ENCODE measurements around the gene MAP2K1.

Gene MAP2K1

DNA sequence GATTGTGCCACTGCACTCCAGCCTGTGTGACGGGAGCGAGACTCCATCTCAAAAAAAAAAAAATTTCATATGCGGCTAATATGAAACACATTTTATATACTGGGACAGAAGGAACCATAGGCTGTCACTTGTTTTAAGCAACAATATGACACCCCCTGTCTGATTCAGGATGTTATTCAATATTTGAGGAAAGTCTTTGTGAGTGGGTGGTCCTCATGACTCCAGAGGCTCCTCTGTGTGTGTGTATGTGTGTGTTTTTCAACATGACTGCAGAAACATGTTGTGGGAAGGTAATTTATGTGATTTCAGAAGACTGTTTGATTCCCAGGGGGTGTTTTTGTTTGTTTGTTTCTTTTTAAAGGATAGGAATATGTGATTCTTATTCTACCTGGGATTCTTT is 32.8 kb downstream of the MAP2K1 start:
- no peak overlapping the region for H3K4me3 ChIP-seq (ENCODE audit: low read length)
- H3F3A ChIP-seq (ENCODE audit: control insufficient read depth, insufficient read depth): no peaks in the 10 kb centered on the region; the same call in 1 of the 2 replicates
- no peak overlapping the region for H3K27ac ChIP-seq (ENCODE audit: low read depth, low read length)
- H4K20me1 ChIP-seq (ENCODE audit: control insufficient read depth, insufficient read depth, low read depth, low read length): peaks cover 21% of the 10 kb centered on the region
- peaks cover 5% of the 10 kb centered on the region for H3K36me3 ChIP-seq (ENCODE audit: control insufficient read depth, low read length)
- H3K4me2 ChIP-seq (ENCODE audit: low read length): no peak overlapping the region
- no peaks in the 10 kb centered on the region for H3K9me2 ChIP-seq (replicated peaks; ENCODE audit: control insufficient read depth, low read length)
- H3K27me3 ChIP-seq (ENCODE audit: control insufficient read depth, low read length): no peaks in the 10 kb centered on the region
- H3K79me2 ChIP-seq (ENCODE audit: control insufficient read depth, low read length): peaks cover 95% of the 10 kb centered on the region
- no peak for TF ChIP-seq EZH2phosphoT487 (IDR thresholded peaks at IDR 0.05; ENCODE audit: borderline replicate concordance, low read length)
- TF ChIP-seq, protein P1, sequence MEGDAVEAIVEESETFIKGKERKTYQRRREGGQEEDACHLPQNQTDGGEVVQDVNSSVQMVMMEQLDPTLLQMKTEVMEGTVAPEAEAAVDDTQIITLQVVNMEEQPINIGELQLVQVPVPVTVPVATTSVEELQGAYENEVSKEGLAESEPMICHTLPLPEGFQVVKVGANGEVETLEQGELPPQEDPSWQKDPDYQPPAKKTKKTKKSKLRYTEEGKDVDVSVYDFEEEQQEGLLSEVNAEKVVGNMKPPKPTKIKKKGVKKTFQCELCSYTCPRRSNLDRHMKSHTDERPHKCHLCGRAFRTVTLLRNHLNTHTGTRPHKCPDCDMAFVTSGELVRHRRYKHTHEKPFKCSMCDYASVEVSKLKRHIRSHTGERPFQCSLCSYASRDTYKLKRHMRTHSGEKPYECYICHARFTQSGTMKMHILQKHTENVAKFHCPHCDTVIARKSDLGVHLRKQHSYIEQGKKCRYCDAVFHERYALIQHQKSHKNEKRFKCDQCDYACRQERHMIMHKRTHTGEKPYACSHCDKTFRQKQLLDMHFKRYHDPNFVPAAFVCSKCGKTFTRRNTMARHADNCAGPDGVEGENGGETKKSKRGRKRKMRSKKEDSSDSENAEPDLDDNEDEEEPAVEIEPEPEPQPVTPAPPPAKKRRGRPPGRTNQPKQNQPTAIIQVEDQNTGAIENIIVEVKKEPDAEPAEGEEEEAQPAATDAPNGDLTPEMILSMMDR (IDR thresholded peaks at IDR 0.05; ENCODE audit: low read depth, low read length, poor library complexity, severe bottlenecking): no peak
- peaks cover 47% of the 10 kb centered on the region for H3K4me1 ChIP-seq (ENCODE audit: control insufficient read depth, low read length)
- no peaks in the 10 kb centered on the region for H3K9me3 ChIP-seq (ENCODE audit: control insufficient read depth, insufficient read depth, low read length)

DNA sequence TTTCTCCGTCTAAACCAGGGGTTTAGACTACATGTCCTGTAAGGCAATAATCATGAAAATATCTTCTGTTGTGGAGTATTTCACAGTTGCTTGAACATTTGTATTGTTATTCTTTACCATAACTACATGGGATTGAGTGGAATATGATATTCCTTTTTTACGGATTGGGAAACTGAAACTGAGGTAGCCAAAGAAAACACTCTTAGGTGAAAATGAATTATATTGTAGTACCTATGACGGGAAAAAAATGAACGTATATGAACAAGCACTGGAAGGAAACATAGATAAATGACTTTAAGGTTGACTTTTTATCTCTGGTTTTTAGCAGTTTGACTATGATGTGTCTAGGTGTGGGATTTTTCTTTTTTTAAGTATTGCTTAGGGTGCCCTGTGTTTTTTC is 35.6 kb downstream of the MAP2K1 start:
- H3K4me3 ChIP-seq (ENCODE audit: low read length): no peak overlapping the region
- TF ChIP-seq, protein P1 (IDR thresholded peaks at IDR 0.05; ENCODE audit: low read depth, low read length, poor library complexity, severe bottlenecking): no peak
- no peak for TF ChIP-seq EZH2phosphoT487 (IDR thresholded peaks at IDR 0.05; ENCODE audit: borderline replicate concordance, low read length)

DNA sequence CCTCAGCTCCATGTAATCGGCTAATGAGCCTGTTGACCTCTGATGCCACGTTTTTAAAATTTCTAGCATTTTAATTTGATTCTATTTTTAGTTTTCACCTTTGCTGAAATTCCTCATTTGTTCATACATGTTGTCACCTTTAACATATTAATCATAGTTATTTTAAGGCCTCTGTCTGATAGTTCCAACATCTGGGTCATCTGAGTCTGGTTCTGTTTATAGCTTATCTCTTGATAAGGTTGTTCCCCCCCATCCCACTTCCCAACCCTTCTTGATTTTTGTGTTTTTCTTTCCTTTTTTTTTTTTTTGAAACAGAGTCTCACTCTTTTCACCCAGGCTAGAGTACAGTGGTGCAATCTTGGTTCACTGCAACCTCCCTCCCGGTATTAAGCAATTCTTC is 36.4 kb downstream of the MAP2K1 start:
- no peaks in the 10 kb centered on the region for H3K9me2 ChIP-seq (replicated peaks; ENCODE audit: control insufficient read depth, low read length)
- no peak for TF ChIP-seq EZH2phosphoT487 (IDR thresholded peaks at IDR 0.05; ENCODE audit: borderline replicate concordance, low read length)
- TF ChIP-seq, protein P1 (IDR thresholded peaks at IDR 0.05; ENCODE audit: low read depth, low read length, poor library complexity, severe bottlenecking): no peak

More for the DNA sequence above, 35.6 kb downstream of the MAP2K1 start:
- Histone ChIP-seq H4K20me1 (ENCODE audit: control insufficient read depth, insufficient read depth, low read depth, low read length) (peaks cover 25% of the 10 kb centered on the region), H3F3A (ENCODE audit: control insufficient read depth, insufficient read depth) (no peaks in the 10 kb centered on the region; the same call in 1 of the 2 replicates), H3K9me2 (replicated peaks; ENCODE audit: control insufficient read depth, low read length) (no peaks in the 10 kb centered on the region), H3K4me1 (ENCODE audit: control insufficient read depth, low read length) (peaks cover 37% of the 10 kb centered on the region), H3K27me3 (ENCODE audit: control insufficient read depth, low read length) (no peaks in the 10 kb centered on the region), H3K9me3 (ENCODE audit: control insufficient read depth, insufficient read depth, low read length) (no peaks in the 10 kb centered on the region), H3K4me2 (ENCODE audit: low read length) (no peak overlapping the region), H3K79me2 (ENCODE audit: control insufficient read depth, low read length) (peaks cover 94% of the 10 kb centered on the region), H3K27ac (ENCODE audit: low read depth, low read length) (no peak overlapping the region), H3K36me3 (ENCODE audit: control insufficient read depth, low read length) (peaks cover 14% of the 10 kb centered on the region)

More for the DNA sequence above, 36.4 kb downstream of the MAP2K1 start:
- H3K27me3 ChIP-seq (ENCODE audit: control insufficient read depth, low read length): no peaks in the 10 kb centered on the region
- H3K27ac ChIP-seq (ENCODE audit: low read depth, low read length): no peak overlapping the region
- H3K36me3 ChIP-seq (ENCODE audit: control insufficient read depth, low read length): peaks cover 16% of the 10 kb centered on the region
- no peak overlapping the region for H3K4me3 ChIP-seq (ENCODE audit: low read length)
- H4K20me1 ChIP-seq (ENCODE audit: control insufficient read depth, insufficient read depth, low read depth, low read length): peaks cover 21% of the 10 kb centered on the region
- H3K79me2 ChIP-seq (ENCODE audit: control insufficient read depth, low read length): peaks cover 93% of the 10 kb centered on the region
- no peaks in the 10 kb centered on the region for H3F3A ChIP-seq (ENCODE audit: control insufficient read depth, insufficient read depth)
- no peaks in the 10 kb centered on the region for H3K9me3 ChIP-seq (ENCODE audit: control insufficient read depth, insufficient read depth, low read length)
- no peak overlapping the region for H3K4me2 ChIP-seq (ENCODE audit: low read length)
- H3K4me1 ChIP-seq (ENCODE audit: control insufficient read depth, low read length): peaks cover 32% of the 10 kb centered on the region
